WTC11 (cell line): Measurements from ENCODE around the gene CGB7. TPM values are rescaled to one million over a fixed set of nuclear protein-coding genes. Genes with fewer than 3 reads are reported as not detected.

Source experiments
- ATAC-seq: fragments of 200-7000 bp; cut with Tn5 transposase; 2 replicates; pipeline ENCODE4 v1.10.0; 2021; ENCODE audit warnings: mild to moderate bottlenecking, moderate library complexity
- CTCF ChIA-PET: fragments of 300-600 bp; sonication (Branson Sonifier 250); formaldehyde crosslinking; loops from one replicate; lab custom pipeline; 2021; ENCODE audit warnings: antibody characterized with exemption; lab: Charles Lee
- POLR2A ChIA-PET: fragments of 350-600 bp; sonication (Branson Sonifier 250); formaldehyde crosslinking; loops from one replicate; lab custom pipeline; 2021; ENCODE audit warnings: antibody characterized with exemption; lab: Charles Lee
- DNase-seq: peaks from one replicate; pipeline ENCODE4 v3.0.0; 2021; ENCODE audit warnings: low spot score
- H3K27ac Mint-ChIP-seq: 2 replicates; pipeline ENCODE4 v1.8.0; 2021; ENCODE audit warnings: mixed read lengths
- H3K27me3 Mint-ChIP-seq: 2 replicates; pipeline ENCODE4 v1.8.0; 2021; ENCODE audit warnings: low read depth, mild to moderate bottlenecking, moderate library complexity, mixed read lengths
- H3K36me3 Mint-ChIP-seq: 2 replicates; pipeline ENCODE4 v1.8.0; 2021; ENCODE audit warnings: mixed read lengths
- H3K4me1 Mint-ChIP-seq: 2 replicates; pipeline ENCODE4 v1.8.0; 2022; ENCODE audit warnings: mixed read lengths
- H3K4me3 Mint-ChIP-seq: 2 replicates; pipeline ENCODE4 v1.8.0; 2021; ENCODE audit warnings: mild to moderate bottlenecking, moderate library complexity, mixed read lengths
- H3K9me3 Mint-ChIP-seq: 2 replicates; pipeline ENCODE4 v1.8.0; 2021; ENCODE audit warnings: mixed read lengths
- ATF3 ChIP-seq: sonication (generic); formaldehyde crosslinking; conservative IDR thresholded peaks from 2 replicates; pipeline ENCODE4 v1.8.1; 2022; ENCODE audit warnings: mild to moderate bottlenecking, missing genetic modification reagents
- FOXP4 ChIP-seq: sonication (generic); formaldehyde crosslinking; IDR thresholded peaks from 2 replicates; pipeline ENCODE4 v1.8.0; 2022; ENCODE audit warnings: mild to moderate bottlenecking, missing genetic modification reagents
- GTF2I ChIP-seq: fragments of 250-450 bp; sonication (Bioruptor Pico); conservative IDR thresholded peaks from 2 replicates; pipeline ENCODE4 v1.4.0; 2021; ENCODE audit warnings: mild to moderate bottlenecking
- IRF2 ChIP-seq: sonication (generic); formaldehyde crosslinking; IDR thresholded peaks from 2 replicates; pipeline ENCODE4 v1.8.0; 2022; ENCODE audit warnings: low read depth, missing genetic modification reagents, borderline replicate concordance
- NR3C1 ChIP-seq: sonication (generic); formaldehyde crosslinking; conservative IDR thresholded peaks from 2 replicates; pipeline ENCODE4 v1.8.1; 2023; ENCODE audit warnings: low read depth, mild to moderate bottlenecking, missing genetic modification reagents
- PRDM15 ChIP-seq: sonication (generic); formaldehyde crosslinking; IDR thresholded peaks from 2 replicates; pipeline ENCODE4 v1.8.0; 2022; ENCODE audit warnings: missing genetic modification reagents
- SMAD3 ChIP-seq: sonication (generic); formaldehyde crosslinking; IDR thresholded peaks from 2 replicates; pipeline ENCODE4 v1.8.0; 2022; ENCODE audit warnings: missing genetic modification reagents, mild to moderate bottlenecking, borderline replicate concordance
- SOX15 ChIP-seq: fragments of 250-450 bp; sonication (Bioruptor Pico); IDR thresholded peaks from 2 replicates; pipeline ENCODE4 v1.9.0; 2021; ENCODE audit warnings: mild to moderate bottlenecking
- ZMAT4 ChIP-seq: fragments of 250-450 bp; sonication (Bioruptor Pico); IDR thresholded peaks from 2 replicates; pipeline ENCODE4 v1.9.0; 2021; ENCODE audit warnings: mild to moderate bottlenecking
- ZNF121 ChIP-seq: sonication (generic); formaldehyde crosslinking; IDR thresholded peaks from 2 replicates; pipeline ENCODE4 v1.8.0; 2023; ENCODE audit warnings: missing genetic modification reagents
- ZNF281 ChIP-seq: sonication (generic); formaldehyde crosslinking; IDR thresholded peaks from 2 replicates; pipeline ENCODE4 v1.8.0; 2023; ENCODE audit warnings: mild to moderate bottlenecking, missing genetic modification reagents
- total RNA-seq: library from RNA; stranded (reverse); gene quantifications from 3 replicates; pipeline ENCODE4 v1.2.3, GENCODE V29; 2021
- TF ChIP-seq, protein P1 (sequence below): fragments of 200-600 bp; IDR thresholded peaks from 2 replicates; pipeline ENCODE4 v1.8.0; 2022; ENCODE audit warnings: antibody characterized with exemption
- TF ChIP-seq, protein P2 (sequence below): fragments of 250-450 bp; sonication (Bioruptor Pico); IDR thresholded peaks from 2 replicates; pipeline ENCODE4 v1.9.0; 2021; ENCODE audit warnings: mild to moderate bottlenecking, borderline replicate concordance

Gene CGB7
- total RNA-seq, 1 experiment from 2014 or later: 1.6 TPM

- Mint-ChIP-seq H3K27ac (peak overlapping the region; percentile 85), H3K27me3 (no peaks in the 10 kb centered on the region), H3K4me1 (peaks cover 13% of the 10 kb centered on the region), H3K4me3 (no peak overlapping the region), H3K36me3 (peaks cover 65% of the 10 kb centered on the region), H3K9me3 (no peaks in the 10 kb centered on the region)
- TF ChIP-seq, protein P1, sequence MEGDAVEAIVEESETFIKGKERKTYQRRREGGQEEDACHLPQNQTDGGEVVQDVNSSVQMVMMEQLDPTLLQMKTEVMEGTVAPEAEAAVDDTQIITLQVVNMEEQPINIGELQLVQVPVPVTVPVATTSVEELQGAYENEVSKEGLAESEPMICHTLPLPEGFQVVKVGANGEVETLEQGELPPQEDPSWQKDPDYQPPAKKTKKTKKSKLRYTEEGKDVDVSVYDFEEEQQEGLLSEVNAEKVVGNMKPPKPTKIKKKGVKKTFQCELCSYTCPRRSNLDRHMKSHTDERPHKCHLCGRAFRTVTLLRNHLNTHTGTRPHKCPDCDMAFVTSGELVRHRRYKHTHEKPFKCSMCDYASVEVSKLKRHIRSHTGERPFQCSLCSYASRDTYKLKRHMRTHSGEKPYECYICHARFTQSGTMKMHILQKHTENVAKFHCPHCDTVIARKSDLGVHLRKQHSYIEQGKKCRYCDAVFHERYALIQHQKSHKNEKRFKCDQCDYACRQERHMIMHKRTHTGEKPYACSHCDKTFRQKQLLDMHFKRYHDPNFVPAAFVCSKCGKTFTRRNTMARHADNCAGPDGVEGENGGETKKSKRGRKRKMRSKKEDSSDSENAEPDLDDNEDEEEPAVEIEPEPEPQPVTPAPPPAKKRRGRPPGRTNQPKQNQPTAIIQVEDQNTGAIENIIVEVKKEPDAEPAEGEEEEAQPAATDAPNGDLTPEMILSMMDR: peak; percentile 98
- TF ChIP-seq ZMAT4: no peak
- ChIA-PET CTCF (interaction anchor here (0.5 to 3.1 kb wide), 66 partner anchors 8 to 772 kb away, joined by 3 to 72 read pairs (median 7); partner anchors contain the start of genes CGB2, CGB7, GYS1 and HRC), POLR2A (interaction anchor here (0.7 to 1.1 kb wide), 4 partner anchors 17 to 51 kb away, joined by 4 to 5 read pairs (median 4); partner anchors contain the start of gene LIN7B)
- peak; percentile 82 for DNase-seq
- ATAC-seq: peak; percentile 89
These were observed 40.1 kb upstream of the CGB7 start for GRCh38 chr19:49097453-49098288.

- Mint-ChIP-seq H3K27ac (0 out of 2 replicates have a peak overlapping the region, but pooled peaks have one; percentile 8), H3K9me3 (no peaks in the 10 kb centered on the region), H3K4me1 (peaks cover 5% of the 10 kb centered on the region; the same call in 1 of the 2 replicates), H3K4me3 (no peak overlapping the region), H3K36me3 (peaks cover 73% of the 10 kb centered on the region), H3K27me3 (no peaks in the 10 kb centered on the region)
- ChIA-PET CTCF (interaction anchor here (1.0 to 1.6 kb wide), 5 partner anchors 12 to 116 kb away, joined by 3 to 7 read pairs (median 4); no protein-coding TSS in a partner anchor), POLR2A (interaction anchor here (0.6 to 1.2 kb wide), 2 partner anchors 12 to 140 kb away, joined by 3 to 4 read pairs; partner anchors contain the start of gene BAX)
- DNase-seq (no peak), ATAC-seq (no peak)
- TF ChIP-seq SMAD3 (no peak), FOXP4 (no peak), IRF2 (CRISPR knock-in tag) (no peak), NR3C1 (CRISPR knock-in tag) (no peak), ATF3 (CRISPR knock-in tag) (no peak), PRDM15 (CRISPR knock-in tag) (no peak), SOX15 (CRISPR knock-in tag) (no peak), ZMAT4 (no peak), ZNF121 (no peak), ZNF281 (CRISPR knock-in tag) (no peak), GTF2I (no peak)
- TF ChIP-seq, protein P2, sequence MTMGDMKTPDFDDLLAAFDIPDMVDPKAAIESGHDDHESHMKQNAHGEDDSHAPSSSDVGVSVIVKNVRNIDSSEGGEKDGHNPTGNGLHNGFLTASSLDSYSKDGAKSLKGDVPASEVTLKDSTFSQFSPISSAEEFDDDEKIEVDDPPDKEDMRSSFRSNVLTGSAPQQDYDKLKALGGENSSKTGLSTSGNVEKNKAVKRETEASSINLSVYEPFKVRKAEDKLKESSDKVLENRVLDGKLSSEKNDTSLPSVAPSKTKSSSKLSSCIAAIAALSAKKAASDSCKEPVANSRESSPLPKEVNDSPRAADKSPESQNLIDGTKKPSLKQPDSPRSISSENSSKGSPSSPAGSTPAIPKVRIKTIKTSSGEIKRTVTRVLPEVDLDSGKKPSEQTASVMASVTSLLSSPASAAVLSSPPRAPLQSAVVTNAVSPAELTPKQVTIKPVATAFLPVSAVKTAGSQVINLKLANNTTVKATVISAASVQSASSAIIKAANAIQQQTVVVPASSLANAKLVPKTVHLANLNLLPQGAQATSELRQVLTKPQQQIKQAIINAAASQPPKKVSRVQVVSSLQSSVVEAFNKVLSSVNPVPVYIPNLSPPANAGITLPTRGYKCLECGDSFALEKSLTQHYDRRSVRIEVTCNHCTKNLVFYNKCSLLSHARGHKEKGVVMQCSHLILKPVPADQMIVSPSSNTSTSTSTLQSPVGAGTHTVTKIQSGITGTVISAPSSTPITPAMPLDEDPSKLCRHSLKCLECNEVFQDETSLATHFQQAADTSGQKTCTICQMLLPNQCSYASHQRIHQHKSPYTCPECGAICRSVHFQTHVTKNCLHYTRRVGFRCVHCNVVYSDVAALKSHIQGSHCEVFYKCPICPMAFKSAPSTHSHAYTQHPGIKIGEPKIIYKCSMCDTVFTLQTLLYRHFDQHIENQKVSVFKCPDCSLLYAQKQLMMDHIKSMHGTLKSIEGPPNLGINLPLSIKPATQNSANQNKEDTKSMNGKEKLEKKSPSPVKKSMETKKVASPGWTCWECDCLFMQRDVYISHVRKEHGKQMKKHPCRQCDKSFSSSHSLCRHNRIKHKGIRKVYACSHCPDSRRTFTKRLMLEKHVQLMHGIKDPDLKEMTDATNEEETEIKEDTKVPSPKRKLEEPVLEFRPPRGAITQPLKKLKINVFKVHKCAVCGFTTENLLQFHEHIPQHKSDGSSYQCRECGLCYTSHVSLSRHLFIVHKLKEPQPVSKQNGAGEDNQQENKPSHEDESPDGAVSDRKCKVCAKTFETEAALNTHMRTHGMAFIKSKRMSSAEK (CRISPR knock-in tag): no peak
These were observed 37.2 kb upstream of the CGB7 start for GRCh38 chr19:49094505-49095482.
